Esophagus muscularis mucosa (tissue), 3 donors: ENCODE data around the gene COL5A1.

Source experiments
- EP300 ChIP-seq: sonication (generic); formaldehyde crosslinking; IDR thresholded peaks from one replicate; pipeline ENCODE4 v1.6.1; 2017; ENCODE audit warnings: antibody characterized with exemption
- TF ChIP-seq, protein P1 (sequence below), 3 experiments: fragments of 200-600 bp in 2 of 3; fragments of 450-650 bp in 1 of 3; sonication (generic) in 2 of 3; IDR thresholded peaks; one replicate each; pipeline ENCODE4 v1.5.1; 2017 to 2019; ENCODE audit warnings: antibody characterized with exemption in 3 of 3, mild to moderate bottlenecking in 2 of 3, moderate library complexity in 1 of 3

DNA sequence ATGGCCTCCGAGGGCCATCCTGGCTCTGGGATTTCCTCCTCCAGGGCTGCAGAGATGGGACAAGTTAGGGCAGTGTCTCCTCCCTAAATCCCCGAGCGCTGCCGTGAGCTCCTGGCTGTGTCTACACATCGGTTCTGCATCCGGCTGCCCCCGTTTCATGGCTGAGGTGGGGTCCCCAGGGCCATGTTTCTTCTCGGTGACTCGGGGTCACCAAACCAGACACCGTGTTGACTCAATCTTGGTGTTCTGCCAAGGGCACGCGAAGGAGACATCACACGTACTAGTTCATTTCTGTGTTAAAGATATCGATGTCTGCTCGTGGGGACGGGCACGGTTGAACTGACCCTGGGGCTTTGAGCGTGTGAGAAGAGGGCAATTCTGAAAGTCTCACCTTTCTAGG lies 60.7 kb downstream of the COL5A1 start:
- TF ChIP-seq, protein P1, sequence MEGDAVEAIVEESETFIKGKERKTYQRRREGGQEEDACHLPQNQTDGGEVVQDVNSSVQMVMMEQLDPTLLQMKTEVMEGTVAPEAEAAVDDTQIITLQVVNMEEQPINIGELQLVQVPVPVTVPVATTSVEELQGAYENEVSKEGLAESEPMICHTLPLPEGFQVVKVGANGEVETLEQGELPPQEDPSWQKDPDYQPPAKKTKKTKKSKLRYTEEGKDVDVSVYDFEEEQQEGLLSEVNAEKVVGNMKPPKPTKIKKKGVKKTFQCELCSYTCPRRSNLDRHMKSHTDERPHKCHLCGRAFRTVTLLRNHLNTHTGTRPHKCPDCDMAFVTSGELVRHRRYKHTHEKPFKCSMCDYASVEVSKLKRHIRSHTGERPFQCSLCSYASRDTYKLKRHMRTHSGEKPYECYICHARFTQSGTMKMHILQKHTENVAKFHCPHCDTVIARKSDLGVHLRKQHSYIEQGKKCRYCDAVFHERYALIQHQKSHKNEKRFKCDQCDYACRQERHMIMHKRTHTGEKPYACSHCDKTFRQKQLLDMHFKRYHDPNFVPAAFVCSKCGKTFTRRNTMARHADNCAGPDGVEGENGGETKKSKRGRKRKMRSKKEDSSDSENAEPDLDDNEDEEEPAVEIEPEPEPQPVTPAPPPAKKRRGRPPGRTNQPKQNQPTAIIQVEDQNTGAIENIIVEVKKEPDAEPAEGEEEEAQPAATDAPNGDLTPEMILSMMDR (IDR thresholded peaks at IDR 0.05) = no peak
- no peak for TF ChIP-seq EP300
